NCI-H345 (cell line): ENCODE measurements around the gene TMEM209.
"Not testable (repeated sequence)": the region's sequence is repeated elsewhere in the genome, so short reads cannot be mapped to it uniquely, and the experiment has no call there.

Experiments
- DNase-seq: peaks from one replicate; lab custom pipeline; 2025; lab: John Stamatoyannopoulos, UW

TMEM209 gene

GRCh38 chr7:130162196-130162595, 43.0 kb downstream of the TMEM209 start:
- DNase-seq: no peak

GRCh38 chr7:130160455-130160854, 44.8 kb downstream of the TMEM209 start:
- DNase-seq: no peak

GRCh38 chr7:130160023-130160422, 45.2 kb downstream of the TMEM209 start:
- no peak for DNase-seq

GRCh38 chr7:130157700-130158099, 47.5 kb downstream of the TMEM209 start:
- no peak for DNase-seq

- DNase-seq: no peak
Observed at GRCh38 chr7:130156140-130156539, 49.1 kb downstream of the TMEM209 start.

GRCh38 chr7:130154501-130155317, 50.5 kb downstream of the TMEM209 start:
- DNase-seq: peak; percentile 92

GRCh38 chr7:130154131-130154500, 51.1 kb downstream of the TMEM209 start:
- DNase-seq: no peak

GRCh38 chr7:130153211-130153908, 51.8 kb downstream of the TMEM209 start:
- DNase-seq: no peak

GRCh38 chr7:130152493-130153210, 52.6 kb downstream of the TMEM209 start:
- no peak for DNase-seq

- DNase-seq: no peak
Observed at GRCh38 chr7:130151591-130152492, 53.4 kb downstream of the TMEM209 start.

- no peak for DNase-seq
Observed at GRCh38 chr7:130150587-130150986, 54.6 kb downstream of the TMEM209 start.

GRCh38 chr7:130149281-130150139, 55.7 kb downstream of the TMEM209 start:
- DNase-seq: peak; percentile 80

- no peak for DNase-seq
Observed at GRCh38 chr7:130148561-130148960, 56.6 kb downstream of the TMEM209 start.

- DNase-seq: no peak
Observed at GRCh38 chr7:130147710-130148325, 57.4 kb downstream of the TMEM209 start.

- no peak for DNase-seq
Observed at GRCh38 chr7:130146693-130147405, 58.4 kb downstream of the TMEM209 start.

- not testable (repeated sequence) for DNase-seq
Observed at GRCh38 chr7:130146142-130146541, 59.1 kb downstream of the TMEM209 start.

GRCh38 chr7:130145424-130146100, 59.6 kb downstream of the TMEM209 start:
- no peak for DNase-seq

- no peak for DNase-seq
Observed at GRCh38 chr7:130144312-130145171, 60.7 kb downstream of the TMEM209 start.
